Stimulated activated CD8-positive, alpha-beta memory T cell treated with anti-CD3 and anti-CD28 coated beads, Interleukin-15, amount 100 ng/mL, for 1 hour (primary cell): ENCODE results near the gene SUV39H2.
"Not testable (repeated sequence)": the region's sequence is repeated elsewhere in the genome, so short reads cannot be mapped to it uniquely, and the experiment has no call there.

Experiments
- DNase-seq: peaks from one replicate; pipeline ENCODE4 v3.0.0-alpha.2; 2020; ENCODE audit warnings: low read depth

Gene SUV39H2

DNA sequence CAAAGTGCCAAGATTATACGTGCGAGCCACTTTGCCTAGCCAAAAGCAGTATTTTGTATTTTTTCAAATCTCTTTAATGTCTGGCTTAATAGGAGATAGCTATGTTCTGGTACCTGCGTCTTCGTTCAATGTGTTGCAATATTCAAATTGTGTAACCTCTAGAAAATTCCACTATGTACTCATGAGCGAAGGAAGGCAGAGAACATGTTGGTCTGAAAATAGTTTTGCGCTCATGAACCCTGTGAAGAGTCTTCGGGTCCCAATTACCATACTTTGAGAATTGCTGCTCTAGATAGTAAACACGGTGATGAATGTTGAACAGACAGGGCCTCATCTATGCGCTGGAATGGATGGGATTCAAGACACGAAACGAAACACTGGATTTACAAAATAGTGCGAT is 2.7 kb upstream of the SUV39H2 start:
- DNase-seq, result no peak

DNA sequence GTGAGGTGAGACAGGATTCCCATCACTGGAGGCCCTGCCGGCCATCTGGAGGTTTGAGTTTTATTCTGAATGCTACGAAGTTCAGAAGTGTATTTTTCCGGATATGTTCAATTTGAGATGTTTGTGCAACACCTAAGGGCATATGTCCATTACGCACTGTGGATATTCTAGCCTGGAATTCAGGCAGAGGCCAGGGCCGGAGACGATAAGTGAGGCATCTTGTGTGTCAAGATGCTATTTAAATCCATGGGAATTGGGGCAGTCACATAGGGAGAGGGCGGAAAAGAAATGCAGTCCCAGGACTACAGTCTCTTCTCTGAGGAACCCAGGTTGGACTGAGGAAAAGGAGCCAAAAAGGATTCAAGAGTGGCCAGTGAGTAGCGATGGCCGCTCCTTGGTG is 1.9 kb upstream of the SUV39H2 start:
- no peak for DNase-seq

DNA sequence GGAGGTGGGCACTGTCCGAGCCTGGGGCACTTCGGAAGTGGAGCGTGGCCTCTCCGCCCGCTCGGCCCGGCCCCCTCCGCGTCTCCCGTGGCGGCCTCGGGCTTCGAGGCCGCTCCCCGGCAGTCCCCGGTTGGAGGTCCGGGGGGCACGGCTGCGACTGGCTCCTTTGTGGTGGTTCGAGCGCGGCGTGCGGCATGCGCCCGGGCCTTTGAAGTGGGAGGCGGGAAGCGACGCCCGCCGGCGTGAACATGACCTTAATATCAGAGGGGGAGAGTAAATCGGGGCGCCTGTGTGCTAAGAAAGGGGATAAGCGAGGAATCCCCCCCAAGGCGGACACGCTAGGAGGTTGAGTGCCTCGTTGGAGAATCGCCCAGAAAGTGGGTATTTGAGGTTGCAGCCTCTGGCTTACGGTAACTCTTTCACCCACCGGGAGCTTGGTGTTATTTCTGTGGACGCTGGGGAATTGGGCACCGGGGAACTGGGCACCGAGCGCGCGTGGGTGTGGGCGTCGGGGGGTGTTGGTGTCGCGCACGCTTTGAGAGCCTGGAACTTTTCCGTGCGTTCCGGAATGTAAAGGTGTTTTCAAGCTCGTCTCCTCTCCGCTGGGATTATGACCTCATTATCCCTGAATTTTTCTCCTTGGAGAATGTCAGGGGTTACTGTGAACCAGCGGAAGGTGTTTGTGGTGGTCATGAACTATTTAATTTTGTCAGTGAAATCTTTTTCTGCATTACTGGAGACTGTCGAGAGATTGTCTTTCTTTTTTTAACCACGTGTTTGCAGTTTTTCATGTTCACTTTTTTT is 660 bp downstream of the SUV39H2 start:
- DNase-seq, result no peak

DNA sequence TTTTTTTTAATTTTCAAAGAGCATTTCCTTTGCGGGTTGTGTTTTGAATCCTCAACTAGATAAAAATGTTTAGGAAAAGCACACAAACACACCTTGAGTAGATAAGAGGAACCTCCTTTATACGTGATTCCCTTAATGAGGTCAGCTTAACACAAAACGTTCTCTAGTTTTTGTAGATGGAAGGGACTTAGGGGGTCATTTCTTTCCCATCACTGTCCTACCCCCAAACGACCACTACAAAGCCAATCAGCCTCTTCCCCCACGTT is 1.2 kb downstream of the SUV39H2 start:
- DNase-seq, result no peak

DNA sequence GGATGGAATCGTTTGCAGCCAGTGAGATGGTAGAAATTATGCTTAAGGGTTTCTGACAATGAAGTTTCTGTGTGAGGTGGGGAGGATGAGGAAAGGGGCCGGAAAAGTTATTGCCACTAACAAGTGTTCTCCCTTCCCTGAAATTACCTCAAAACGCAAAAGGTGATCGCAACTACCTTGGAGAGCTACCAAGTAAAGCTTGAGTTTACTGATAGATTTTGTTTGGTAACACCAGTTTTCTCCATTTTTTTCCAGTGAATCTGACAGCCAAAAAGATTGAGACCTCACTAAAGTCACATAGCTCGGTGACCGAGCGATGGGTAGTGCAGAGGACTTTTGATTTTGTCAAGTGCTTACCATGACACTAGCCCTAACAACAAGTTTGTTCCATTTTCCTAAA is 1.6 kb downstream of the SUV39H2 start:
- no peak for DNase-seq

DNA sequence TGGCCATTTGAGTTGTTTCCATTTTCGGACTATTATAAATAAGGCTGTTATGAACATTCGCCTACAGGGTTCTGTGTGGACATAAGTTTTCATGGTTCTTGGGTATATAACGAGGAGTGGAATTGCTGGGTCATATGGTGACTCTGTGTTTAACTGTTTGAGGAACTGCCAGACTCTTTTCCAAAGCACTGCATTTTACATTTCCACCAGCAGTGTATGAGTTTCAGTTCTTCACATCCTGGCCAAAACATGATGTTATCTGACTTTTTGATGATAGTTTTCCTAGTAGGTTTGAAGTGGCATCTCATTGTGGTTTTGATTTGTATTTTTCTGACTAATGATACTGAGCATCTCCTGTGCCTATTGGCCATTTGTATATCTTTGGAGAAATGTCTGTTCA is 5.4 kb downstream of the SUV39H2 start:
- DNase-seq, result no peak

DNA sequence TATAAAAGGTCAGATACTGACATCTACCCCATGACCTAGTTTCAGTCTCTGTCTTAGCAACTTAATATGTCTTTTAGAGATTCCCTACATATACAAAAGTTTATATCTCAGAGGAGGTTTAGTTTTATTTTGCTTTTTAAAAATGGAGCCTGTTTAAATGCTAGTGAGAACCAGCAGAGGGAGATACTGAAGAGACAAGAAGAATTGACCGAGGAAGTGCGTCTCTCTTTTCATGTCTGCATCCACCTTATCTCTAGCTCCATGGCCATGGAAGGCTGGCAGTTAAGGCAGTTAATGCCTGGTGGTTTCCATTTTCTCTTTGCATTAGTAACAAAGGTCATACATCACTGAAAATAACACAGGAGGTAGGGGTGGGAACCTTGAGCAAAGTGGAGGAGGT is 10.7 kb downstream of the SUV39H2 start:
- DNase-seq, result no peak

DNA sequence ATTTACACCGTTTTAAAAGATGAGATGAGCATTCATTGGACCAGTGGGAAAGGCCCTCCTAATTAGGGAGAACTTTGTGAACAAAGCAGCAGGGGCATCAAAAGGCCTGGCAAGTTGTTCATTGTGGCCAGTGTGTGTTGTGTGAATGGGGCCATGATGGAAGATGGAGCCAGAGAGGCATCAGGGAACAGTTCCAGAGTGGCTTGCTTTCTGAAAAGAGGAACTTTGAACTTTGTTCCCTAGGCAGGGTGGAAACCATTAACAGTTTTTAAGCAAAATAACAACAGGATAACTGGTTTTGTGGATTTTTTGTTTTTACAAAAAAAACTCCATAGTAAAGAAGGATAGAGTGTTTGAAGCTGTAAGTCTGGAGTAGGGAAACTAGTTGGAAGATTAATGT is 12.5 kb downstream of the SUV39H2 start:
- no peak for DNase-seq

DNA sequence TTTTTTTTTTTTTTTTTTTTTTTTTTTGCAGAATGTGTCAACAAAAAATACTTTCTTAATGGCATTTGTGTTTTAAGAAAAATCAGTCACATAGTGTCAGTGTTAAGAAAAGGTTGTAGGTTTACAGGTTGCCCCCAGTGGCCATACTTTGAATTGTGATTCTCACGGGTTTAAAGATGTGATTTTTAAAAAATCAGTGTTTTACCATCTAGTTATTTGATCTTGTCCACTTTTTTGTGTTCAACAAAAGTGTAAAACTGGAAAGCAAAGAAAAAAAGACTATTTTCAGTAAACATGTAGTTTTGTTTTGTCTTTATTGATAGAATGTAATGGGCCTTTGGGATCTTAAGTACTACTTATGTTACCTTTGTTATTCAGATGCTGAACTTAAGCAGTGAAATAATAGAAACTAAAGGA is 25.7 kb downstream of the SUV39H2 start:
- DNase-seq, result no peak

DNA sequence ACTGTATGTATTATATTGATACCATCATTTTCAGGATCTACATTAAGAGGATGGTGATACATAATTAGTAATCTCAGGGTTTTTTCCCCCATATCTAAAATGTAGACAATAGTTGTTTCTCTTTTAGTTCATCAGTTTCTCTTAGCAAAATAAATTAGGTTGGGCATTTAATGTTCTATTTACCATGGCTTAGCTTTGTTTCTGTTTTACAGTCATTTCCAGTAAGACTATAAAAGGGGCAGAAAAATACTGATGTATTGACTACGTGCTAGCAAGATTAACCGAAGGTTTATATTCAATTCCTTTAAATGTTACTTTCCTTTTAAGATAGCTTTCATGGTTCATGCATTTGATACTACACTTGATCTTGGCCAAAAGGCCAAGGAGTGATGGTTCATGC is 26.2 kb downstream of the SUV39H2 start:
- no peak for DNase-seq

DNA sequence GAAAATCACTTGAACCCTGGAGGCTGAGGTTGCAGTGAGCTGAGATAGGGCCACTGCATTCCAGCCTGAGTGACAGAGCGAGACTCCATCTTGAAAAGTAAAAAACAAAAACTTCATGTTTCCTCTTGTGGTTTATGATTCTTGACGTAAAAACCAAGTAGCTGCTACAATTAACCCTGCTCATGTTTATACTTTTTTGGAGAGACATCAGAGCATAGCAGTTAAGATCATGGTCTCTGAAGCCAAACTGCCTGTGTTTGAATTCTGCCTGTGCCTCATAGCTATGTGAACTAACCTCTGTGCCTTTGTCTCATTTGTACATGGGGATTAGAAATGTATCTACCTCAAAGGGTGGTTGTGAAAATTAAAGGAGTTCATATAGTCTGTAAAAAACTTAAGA is 27.2 kb downstream of the SUV39H2 start:
- DNase-seq, result no peak

DNA sequence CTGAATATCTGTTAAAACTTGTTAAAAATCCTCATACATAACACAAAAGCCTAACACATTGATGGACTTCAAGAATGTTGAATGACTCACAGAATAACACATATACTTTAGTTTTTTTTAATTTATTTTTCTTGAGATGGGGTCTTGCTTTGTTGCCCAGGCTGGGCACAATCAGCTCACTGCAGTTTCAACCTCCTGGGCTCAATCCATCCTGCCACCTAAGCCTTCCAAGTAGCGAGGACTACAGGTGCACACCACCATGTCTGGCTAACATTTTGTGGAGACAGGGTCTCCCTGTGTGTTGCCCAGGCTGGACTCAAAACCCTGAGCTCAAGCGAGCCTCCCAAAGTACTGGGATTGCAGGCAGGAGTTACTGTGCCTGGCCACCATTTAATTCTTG is 28.1 kb downstream of the SUV39H2 start:
- no peak for DNase-seq

DNA sequence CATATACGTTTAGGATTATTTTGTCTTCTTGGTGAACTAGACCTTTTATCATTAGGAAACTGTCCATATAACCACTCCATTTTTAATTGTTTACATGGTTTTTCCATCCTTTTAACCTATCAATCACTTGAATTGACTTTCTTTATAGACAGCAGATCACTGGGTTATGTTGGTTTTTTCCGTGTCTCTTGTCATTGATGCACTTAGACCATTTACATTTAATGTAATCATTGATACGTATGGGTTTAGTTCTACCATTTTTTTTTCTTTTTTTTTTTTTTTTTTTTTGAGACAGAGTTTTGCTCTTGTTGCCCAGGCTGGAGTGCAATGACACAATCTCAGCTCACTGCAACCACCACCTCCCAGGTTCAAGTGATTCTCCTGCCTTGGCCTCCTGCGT is 28.9 kb downstream of the SUV39H2 start:
- DNase-seq, result not testable (repeated sequence)

DNA sequence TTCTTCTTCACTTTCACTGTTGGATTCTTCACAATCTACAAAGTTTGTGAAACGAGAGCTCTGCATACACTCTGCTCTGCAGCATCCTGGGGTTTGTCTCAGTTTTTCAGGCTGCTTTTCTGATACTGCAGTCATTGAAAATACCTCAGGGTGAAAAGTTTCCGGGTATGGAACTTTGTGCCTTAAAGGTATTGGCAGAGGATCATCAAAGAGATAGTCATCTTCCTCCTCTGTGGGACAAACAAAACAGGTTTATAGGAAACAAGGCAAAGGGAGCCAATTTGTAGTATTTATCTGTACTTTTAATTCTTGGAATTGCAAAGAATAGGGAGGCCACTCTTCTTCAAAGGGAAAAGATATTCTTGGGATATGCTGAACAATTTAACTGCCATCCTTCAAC is 30.4 kb downstream of the SUV39H2 start:
- DNase-seq, result no peak

DNA sequence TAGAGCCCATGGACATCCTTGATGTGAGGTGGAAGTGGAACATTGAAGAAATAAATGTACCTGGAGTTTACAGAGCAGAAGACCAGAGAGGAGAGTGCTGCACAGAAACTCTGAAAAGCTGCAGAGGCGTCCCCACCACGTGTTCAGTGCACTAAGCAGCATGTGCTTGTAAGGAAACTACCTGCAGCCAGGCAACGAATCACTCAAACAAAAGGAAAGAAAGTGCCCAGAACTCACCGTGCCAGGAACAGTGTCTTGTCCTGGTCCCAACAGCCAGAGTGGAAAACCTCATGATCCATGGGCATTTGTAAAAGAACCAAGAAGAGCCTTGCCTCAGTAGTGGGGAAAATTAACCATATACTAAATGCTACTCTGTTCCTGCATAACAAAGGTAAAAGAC is 32.3 kb downstream of the SUV39H2 start:
- DNase-seq, result no peak

DNA sequence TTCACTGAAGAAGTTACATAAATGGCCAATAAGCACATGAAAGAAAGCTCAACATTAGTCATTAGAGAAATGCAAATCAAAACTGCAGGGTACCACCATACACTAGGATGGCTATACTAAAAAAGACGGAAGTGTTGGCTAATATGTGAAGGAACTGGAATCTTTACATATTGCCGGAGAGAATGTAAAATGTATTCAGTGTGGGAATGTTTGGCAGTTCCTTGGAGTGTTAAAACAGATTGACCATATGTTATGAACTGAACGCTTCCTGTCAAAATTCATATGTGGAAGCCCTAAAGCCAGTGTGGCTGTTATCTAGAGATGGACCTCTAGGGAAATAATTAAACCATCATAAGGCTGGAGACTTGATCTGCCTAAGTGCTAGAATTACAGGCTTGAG is 33.1 kb downstream of the SUV39H2 start:
- no peak for DNase-seq

DNA sequence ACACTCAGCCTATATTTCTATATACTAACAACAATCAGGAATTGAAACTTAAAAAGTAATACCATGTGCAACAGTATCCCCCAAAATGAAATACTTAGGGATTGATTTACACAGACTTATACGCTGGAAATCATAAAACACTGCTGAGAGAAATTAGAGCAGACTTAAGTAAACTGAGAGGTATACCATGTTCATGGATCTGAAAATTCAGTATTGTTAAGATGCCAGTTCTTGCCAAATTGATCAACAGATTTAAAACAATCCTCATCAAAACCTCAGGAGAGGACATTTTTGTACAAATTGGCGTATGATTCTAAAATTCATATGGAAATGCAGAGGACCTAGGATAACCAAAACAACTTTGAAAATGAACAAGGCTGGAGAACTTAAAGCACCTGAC is 37.9 kb downstream of the SUV39H2 start:
- DNase-seq, result no peak

DNA sequence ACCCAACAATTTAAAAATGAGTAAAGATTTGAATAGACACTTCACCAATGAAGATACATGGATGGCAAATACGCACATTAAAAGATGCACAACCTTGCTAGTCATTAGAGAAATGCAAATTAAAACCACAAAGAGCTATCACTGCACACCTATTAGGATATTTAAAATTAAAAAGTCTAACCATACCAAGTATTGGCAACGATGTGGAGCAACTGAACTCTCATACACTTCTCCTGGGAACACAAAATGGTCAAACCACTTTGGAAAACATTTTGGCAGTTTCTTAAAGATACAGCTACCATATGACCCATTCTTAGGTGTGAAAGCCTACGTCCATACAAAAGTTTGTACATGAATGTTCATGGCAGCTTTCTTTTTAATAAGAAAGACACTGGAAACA is 39.2 kb downstream of the SUV39H2 start:
- DNase-seq, result no peak

DNA sequence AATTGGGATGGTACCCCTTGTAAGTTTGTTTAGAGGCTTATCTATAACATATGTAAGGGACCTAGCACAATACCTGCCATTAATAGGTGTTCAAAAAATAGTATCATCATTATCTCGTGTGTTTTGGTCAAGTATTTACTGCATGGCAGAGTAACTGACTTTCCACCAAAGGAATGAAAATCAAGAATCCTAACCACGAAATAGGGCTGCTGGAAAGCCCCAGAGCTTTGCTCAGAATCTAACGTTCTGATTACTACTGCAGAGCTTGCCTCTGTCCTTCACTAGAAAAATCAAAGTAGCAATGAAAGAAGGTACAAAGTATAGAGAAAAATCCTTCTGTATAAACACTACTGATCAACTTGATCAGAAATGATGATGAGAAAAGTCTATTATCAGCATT is 40.3 kb downstream of the SUV39H2 start:
- DNase-seq, result no peak

DNA sequence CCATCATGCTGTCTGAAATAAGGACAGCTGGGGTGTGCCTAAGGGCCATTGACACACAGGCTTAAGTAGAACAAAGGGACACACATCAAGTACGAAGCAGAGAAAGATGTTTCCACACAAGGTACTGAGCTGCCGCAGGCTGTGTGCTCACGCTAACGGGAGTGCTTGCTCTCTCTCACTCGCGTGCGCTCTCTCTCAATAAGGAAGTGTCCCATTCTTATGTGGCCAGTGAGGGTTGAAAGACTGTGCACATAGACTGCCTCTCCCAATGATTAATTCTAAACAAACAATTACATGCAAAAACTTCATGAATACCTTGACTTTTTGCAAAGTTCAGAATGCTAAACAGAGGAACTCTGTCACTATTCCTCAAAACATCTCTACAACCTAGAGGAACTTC is 45.3 kb downstream of the SUV39H2 start:
- DNase-seq, result no peak

DNA sequence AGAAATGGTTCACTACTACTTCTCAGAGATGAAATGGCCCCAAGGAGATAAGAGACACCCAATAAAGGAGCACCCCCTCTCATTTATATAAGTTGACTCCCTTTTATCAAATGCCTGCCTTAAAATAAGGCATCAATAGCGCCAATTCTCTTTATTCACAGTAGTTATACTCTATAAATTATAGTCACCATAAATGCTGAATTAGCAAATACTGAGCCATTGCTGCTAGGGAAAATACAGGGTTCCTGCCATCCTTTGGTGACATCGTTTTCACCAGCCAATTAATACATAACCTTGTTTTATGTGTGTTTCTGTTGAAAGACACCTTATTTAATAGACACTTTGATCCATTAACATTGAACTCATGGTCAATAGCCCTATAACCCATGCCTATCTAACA is 46.6 kb downstream of the SUV39H2 start:
- no peak for DNase-seq

DNA sequence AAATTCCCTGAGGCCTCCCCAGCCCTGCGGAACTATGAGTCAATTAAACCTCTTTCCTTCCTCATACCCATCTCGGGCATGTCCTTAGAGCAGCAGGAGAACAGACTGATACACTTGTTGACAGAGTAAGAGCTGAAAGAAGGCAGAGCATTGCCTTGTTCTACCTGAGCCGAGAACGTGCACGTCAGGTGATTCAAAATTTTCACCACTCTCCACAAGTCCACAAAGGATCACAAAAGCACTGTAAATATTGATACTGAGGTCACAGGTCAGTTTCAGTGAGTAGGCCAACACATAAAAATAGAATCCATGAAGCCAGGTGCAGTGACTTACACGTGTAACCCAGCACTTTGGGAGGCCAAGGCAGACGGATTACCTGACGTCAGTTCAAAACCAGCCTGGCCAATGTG is 47.4 kb downstream of the SUV39H2 start:
- DNase-seq, result no peak

DNA sequence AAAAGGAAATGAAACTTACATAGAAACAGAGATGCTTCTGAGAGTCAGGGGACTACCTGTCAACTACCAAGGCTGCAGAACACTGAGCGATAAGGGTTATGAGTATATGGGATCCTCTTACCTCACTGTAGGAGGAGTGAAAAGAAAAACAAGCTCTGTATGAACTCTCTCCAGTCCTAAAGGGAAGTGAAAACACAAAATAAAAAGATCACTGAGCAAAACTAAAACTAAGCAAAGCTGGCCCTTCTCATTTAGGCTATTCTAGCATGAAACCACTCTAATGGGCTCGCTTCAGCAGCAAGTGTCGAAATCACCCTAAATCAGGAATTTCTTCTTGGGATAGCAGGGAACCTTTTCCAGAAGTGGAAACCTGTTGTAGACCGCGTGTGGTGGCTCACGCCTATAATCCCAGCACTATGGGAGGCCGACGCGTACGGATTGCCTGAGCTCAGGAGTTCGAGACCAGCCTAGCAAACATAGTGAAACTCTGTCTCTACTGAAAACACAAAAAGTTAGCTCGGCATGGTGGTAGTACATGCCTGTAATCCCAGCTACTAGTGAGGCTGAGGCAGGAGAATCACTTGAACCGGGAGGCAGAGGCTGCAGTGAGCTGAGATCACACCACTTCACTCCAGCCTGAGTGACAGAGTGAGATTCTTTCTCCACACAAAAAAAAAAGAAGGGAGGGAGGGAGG is 48.2 kb downstream of the SUV39H2 start:
- DNase-seq, result no peak

DNA sequence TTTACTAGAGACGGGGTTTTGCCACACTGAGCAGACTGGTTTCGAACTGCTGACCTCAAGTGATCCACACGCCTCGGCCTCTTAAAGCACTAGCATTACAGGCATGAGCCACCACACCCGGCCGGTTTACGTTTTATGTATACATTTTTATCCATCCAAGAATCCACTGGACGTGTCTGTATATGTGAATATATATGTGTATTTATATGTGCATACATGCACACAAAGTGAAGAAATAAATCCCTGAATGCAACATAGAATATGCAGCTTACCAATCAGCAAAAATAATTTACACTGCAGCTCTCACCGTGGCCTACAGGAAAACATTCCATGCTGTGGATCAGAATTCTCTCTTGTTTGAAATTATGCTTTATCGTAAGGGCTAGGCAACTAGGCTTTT is 51.9 kb downstream of the SUV39H2 start:
- no peak for DNase-seq
